HG02970 (cell line): Measurements from ENCODE around the gene MAN1C1.
"Not testable (repeated sequence)": the region's sequence is repeated elsewhere in the genome, so short reads cannot be mapped to it uniquely, and the experiment has no call there.

ENCODE experiments used
- ATAC-seq: cut with Tn5 transposase; IDR thresholded peaks from one replicate; pipeline ENCODE4 v1.9.1; 2021; ENCODE audit warnings: mild to moderate bottlenecking, moderate library complexity, moderate number of reproducible peaks; ENCODE audit not compliant: unreplicated experiment, low FRiP score

The MAN1C1 gene

GRCh38 chr1:25729045-25729444 is 112.5 kb downstream of the MAN1C1 start:
- no peak for ATAC-seq

- ATAC-seq, result no peak
Measured at GRCh38 chr1:25729790-25730644, 113.4 kb downstream of the MAN1C1 start.

GRCh38 chr1:25731148-25731547 is 114.6 kb downstream of the MAN1C1 start:
- no peak for ATAC-seq

GRCh38 chr1:25731626-25732370 is 115.2 kb downstream of the MAN1C1 start:
- no peak for ATAC-seq

- ATAC-seq, result no peak
Measured at GRCh38 chr1:25732821-25733220, 116.2 kb downstream of the MAN1C1 start.

GRCh38 chr1:25733271-25733670 is 116.7 kb downstream of the MAN1C1 start:
- ATAC-seq, result no peak

- ATAC-seq, result not testable (repeated sequence)
Measured at GRCh38 chr1:25734991-25735390, 118.4 kb downstream of the MAN1C1 start.

- no peak for ATAC-seq
Measured at GRCh38 chr1:25735956-25736529, 119.5 kb downstream of the MAN1C1 start.

- no peak for ATAC-seq
Measured at GRCh38 chr1:25737130-25737529, 120.5 kb downstream of the MAN1C1 start.

- no peak for ATAC-seq
Measured at GRCh38 chr1:25738499-25738898, 121.9 kb downstream of the MAN1C1 start.

GRCh38 chr1:25739341-25739740 is 122.8 kb downstream of the MAN1C1 start:
- no peak for ATAC-seq

GRCh38 chr1:25740071-25740470 is 123.5 kb downstream of the MAN1C1 start:
- ATAC-seq, result no peak

- no peak for ATAC-seq
Measured at GRCh38 chr1:25742316-25742715, 125.7 kb downstream of the MAN1C1 start.

- ATAC-seq, result no peak
Measured at GRCh38 chr1:25743164-25744139, 126.9 kb downstream of the MAN1C1 start.

GRCh38 chr1:25744140-25744581 is 127.6 kb downstream of the MAN1C1 start:
- ATAC-seq, result no peak

- ATAC-seq, result no peak
Measured at GRCh38 chr1:25744636-25745425, 128.2 kb downstream of the MAN1C1 start.

- no peak for ATAC-seq
Measured at GRCh38 chr1:25746299-25747045, 129.9 kb downstream of the MAN1C1 start.

- no peak for ATAC-seq
Measured at GRCh38 chr1:25747046-25747719, 130.6 kb downstream of the MAN1C1 start.
